HG03045 (cell line): Measurements from ENCODE around the gene SLC45A2.
A peak's percentile ranks its signal among the peaks of the same experiment; 100 is the strongest.

ENCODE experiments used
- ATAC-seq: cut with Tn5 transposase; IDR thresholded peaks from one replicate; pipeline ENCODE4 v1.9.1; 2021; ENCODE audit warnings: mild to moderate bottlenecking, moderate library complexity; ENCODE audit not compliant: unreplicated experiment

Gene SLC45A2

DNA sequence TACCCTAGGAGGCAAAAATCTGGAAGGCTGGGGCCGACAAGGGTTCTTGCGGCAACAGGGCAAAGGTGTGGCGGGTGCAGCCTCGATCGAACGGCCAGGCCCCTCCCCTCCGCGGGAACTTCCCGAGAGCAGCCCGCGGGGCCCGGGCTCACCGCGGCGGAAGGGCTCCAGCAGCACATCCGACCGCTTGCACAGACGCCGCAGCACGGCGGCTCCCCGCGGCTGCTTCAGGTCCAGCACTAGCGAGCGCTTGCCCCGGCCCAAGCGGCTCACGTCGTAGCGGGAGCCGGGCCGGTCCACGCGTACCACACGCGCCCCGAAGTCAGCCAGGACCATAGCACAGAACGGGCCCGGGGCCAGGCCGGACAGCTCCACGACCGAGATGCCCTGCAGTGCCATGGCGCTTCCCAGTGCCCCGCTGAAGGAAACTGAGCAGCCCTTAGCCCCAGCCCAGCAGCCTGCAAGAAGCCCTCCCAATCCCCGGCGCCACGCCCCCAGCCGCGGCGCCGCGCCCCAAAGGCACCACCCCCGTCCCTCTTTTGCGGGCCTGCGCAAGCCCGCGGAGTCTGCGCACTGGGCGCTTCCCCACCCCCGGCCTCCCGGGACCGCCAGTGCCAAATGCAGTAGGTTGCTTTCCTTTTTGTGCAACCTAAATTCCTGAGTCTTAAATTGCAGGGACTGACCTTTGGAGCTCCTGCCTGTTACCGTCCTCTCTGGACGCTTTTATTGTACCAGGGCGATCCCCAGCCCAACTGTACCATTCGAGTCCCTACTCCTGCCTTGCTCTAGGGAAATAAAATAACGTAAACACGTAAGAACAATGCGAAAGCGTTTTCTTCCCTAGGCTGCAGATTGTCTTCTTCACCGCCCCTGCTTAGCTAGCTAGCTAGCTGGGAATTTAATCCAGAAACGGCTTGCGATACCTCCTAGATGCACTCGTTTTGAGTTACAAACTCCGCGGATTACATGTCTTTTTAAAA lies 23.4 kb upstream of the SLC45A2 start, which contains the start of gene AMACR:
TSS of gene AMACR (minus strand) at position 430 of the 980 bp plus-strand sequence. CDS start at position 399, 31 bp downstream.
- peak; percentile 90 for ATAC-seq

DNA sequence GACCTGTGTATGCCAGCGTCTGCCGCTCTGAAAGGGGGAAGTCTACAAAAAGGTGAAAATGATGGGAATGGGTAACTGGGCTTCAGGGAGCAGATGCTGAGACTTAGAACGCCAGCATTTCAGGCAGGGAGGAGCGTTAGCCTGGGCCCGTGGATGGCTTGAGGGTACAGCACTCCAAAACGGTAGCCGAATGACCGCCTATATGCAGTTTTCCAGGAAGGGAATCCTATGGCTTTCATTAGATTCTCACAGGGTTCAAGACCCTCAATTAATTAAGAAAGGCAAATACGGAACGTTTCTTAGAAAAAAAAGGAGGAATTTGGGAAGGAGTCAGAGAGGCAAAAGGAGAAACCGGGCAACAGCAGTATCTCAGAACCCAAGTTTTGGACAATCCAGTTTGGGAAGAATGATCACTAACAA lies 22.7 kb upstream of the SLC45A2 start:
- ATAC-seq, result no peak

DNA sequence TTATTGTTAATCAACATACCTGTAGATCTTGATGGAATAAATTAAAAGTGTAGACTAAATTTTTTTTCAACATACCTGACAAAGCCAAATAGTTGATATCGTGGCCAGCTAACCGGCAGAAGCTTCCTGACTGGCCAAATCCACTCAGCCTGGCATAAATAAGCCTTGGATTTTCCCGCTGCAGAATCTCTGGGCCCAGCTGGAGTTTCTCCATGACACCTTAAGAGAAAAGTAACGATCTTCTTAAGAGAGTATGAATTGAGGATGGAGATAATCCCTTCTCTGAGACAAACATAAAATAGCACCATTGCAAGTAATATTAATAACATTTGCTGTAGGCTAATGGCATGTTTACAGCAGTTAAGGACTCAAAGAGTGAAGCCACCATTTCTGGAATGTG lies 21.2 kb upstream of the SLC45A2 start:
- no peak for ATAC-seq

DNA sequence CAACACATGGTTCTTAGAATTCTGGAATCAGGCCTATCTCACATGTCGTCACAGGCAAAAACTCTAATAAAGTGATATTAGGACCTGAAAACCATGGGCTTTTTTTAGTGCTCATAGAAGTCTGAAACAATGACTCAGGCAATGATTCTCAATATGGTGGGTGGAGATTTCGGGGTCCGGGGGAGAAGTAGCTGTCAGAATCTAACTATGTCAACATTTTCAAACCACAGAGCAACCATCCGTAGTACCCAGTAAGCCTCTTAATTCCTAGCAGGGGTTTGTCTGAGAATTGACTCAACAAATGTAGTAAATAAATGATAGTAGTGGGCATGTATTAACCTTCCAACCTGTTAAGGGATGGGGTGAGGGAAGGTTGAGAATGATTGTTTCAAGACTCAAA lies 20.7 kb upstream of the SLC45A2 start:
- ATAC-seq, result no peak

DNA sequence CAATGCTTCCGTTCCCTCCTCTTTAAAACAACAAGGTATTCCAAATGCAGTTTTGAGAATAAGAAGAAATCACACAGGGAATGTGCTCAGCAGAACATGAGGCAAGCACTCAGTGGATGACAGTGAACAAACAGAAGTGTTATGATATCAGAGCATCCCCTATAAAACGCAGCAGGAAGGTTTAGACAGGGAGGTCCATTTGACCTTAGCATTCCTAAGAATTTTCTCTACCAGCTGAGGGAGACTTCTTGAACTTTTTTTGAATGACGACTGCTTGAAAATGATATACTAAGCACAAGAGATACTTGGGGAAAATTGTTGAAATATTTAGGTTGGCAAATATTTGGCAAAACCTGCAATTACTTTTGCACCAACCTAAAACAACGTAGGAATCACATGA lies 19.4 kb upstream of the SLC45A2 start:
- no peak for ATAC-seq

DNA sequence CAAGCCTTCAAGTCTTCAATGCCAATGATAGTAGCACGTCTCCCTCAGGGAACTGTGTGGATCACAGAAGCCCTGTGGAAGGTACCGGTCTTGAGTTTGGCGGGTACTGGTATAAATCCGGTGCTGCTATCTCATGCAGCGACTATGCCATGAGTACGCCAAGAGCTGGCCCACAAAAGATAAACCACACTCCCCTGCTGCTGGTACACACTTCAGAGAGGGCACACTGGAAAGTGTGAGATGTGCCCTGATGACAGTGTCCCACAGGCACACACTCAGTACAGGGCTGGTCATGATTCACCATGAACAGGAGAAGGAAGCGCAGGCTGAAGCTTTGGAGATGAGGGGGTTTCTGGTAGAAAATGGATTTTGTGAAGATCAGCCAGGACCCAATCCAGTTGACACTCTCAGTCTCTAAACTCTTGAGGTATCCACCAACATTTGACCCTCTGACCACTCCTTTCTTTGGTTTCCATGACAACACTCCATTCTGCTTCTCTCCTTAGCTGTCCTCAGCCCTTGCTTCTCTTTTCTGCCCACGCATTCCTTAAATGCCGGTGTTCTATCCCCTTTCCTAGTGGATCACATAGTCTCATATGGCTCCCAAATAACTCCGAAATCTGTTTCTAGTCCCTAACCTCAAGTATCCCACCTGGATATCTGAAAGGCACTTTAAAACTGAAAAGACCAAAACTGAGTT lies 18.3 kb upstream of the SLC45A2 start:
- ATAC-seq, result no peak

DNA sequence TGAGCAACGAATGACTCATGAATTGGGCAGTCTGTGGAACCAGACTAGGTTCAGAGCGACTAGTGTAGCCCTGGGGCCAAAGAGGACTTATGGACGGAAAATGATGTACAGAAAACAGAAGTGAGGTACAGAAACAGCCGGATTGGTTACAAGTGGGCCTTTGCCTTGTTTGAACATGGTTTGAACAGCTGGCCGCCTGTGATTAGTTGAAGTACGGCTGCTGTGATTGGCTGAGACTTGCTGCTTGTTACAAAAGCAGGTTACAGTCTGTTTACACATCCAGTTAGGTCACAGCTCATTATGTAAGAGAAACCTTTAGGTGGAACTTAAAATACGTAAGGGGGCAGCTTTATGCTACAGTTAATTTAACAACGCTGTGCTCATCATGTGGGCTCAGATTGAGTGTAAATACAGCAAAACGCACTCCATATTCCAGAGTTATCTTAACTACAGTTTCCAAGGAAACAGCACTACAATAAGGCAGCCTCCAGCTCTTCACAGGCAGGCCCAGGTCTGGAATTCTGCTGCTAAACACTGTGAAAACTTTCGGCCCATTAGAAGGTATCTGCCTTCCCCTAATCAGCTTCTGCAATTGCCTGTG lies 16.8 kb upstream of the SLC45A2 start:
- ATAC-seq, result no peak

DNA sequence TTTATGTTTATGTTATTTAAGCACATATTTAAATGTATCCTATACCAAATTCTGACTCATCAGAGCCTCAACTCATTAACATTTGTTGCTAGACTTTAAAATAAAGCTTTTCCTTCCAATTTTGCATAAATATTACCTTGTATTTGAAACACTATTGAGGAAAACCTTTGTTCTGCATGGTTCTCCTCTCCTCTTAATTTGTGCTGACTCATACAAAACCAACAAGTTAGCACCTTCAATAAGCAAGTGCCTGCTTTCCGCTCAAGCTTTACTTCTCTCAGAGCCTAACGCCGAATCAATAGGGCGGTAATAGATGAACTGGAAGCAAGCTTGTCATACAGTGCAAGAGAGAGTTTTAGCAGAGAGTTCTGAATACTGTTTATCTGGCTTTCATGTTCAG lies 15.5 kb upstream of the SLC45A2 start:
- no peak for ATAC-seq

DNA sequence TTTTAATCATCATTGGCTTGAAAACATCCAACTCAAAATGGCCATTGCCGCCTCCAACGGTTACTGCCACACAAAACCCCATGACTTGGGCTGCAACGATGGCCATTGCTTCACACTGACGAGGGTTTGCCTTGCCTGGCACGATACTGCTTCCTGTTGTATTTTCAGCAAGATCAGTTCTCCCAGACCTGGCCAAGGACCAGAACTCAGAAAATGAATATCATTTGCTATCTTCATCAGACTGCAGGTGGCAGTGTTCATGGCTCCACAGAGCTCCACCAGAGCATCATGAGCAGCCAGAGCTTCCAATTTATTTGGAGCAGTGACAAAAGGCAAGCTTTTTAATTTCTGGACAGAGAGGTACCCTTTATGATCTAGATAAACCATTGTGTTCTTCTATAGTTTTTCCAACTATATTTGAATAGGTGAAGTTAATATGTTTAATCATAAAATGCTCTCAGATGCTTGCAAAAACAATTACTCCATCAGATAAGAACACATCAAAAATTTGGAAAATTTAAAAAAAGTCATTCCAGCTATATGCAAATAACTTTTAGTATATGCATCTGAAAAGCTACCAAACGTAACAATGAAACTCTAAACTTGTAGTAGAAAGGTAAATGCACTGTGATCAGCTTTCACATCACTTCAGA lies 13.0 kb upstream of the SLC45A2 start:
- ATAC-seq, result no peak

DNA sequence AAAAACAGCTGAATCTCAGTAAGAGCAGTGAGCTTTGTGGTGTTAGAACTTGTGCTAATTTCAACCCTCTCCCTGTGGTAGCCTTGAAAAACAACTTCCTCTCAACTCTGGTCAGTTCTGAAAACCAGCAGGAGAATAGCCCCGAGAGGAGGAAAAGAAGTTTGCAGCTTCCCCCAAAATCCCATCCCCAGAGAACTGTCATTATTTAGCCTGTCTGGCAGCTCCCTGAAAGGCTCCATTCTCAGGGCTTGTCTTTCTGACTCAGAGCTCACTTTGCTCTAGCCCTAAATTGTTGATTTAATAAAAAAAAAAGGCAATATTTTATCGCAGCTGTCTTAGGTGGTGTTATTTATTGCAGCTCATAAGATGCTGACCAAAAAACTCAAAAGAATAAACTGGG lies 11.4 kb upstream of the SLC45A2 start:
- no peak for ATAC-seq

DNA sequence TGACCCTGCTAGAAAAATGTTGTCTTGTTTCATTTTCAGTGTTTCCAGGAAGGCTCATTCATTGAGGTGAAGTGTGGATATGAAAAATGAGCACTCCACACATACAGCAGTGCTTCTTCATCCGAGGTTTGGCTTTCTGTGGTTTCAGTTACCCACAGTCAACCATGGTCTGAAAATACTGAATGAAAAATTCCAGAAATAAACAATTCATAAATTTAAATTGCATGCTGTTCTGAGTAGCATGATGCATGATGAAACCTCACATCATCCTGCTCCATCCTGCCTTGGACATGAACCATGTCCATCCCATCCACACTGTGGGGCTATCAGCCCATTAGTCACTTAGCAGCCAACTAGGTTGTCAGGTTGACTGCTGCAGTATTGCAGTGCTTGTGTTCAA lies 10.4 kb upstream of the SLC45A2 start:
- no peak for ATAC-seq

DNA sequence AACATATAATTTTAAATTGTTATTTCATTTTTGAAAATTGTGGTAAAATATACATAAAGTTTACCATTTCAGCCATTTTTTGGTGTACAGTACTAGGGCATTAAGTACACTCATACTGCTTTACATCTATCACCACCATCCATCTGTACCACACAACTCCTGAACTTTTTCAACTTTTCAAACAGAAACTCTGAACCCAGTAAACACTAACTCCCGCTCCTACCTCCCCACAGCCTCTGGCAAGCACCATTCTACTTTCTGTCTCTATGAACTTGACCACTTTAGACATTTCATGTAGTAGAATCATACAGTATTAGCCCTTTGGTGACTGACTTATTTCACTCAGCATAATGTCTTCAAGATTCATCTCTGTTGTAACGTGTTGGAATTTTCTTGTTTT lies 8.4 kb upstream of the SLC45A2 start:
- ATAC-seq, result no peak

DNA sequence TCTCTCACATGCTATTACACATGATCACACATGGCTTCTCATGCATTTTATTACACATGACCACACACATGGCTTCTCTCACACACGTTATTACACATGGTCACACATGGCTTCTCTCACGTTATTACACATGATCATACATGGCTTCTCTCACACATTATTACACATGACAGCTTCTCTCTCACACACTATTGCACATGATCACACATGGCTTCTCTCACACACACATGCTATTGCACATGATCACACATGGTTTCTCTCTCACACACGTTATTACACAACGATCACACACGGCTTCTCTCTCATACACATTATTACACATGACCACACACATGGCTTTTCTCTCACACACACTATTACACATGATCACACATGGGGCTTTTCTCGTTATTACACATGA lies 954 bp upstream of the SLC45A2 start:
- no peak for ATAC-seq

DNA sequence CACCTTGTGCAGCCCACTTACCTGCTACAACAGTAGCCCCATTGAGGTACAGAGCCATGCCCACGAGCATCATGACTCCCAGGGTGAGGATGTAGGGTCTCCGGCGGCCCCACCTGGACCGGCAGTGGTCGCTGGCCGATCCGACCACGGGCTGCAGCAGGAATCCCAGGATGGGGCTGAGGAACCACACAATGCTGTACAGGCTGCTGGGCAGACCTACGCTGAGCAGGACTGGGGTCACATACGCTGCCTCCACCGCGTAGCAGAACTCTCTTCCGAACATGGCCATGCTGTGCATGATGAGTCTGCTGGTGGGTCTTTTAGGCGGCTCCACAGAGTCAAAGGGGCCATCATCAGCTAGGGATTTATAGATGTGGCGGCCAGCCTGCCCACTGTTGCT lies 315 bp downstream of the SLC45A2 start:
- no peak for ATAC-seq

DNA sequence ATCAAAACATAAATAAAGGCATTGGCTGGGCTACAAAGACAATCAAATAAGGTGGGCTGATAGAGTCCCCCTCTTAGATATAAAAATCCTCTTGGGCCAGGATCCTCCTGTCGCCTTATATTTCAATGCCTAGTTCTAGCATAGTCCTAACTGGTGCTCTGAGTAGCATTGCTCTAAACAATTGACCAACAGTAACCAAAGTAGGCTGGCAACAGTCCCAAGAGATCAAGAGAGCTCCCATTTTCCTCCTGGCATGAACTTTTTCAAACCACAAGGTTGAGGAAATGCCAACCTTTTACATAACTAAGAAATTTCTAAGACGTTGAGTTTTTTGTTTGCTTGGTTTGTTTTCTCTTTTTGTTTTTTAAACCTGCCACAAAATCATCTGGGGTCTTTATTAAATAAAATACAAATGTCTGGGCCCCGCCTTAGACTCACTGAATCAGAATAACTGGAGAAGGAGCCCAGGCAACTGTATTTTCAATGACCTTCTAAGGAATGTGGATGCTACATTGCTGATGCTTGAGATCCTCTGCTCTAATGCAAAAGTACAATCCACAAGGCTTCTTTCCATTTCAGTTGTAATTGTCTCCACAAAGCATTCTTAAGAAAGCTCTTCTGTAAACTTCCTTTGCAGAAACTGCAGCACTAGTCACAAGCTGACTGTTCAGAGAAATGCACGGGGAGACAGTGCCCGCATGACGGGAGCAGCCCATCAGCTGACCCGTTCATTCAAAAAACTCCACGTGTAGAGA lies 2.9 kb downstream of the SLC45A2 start:
- ATAC-seq, result no peak

DNA sequence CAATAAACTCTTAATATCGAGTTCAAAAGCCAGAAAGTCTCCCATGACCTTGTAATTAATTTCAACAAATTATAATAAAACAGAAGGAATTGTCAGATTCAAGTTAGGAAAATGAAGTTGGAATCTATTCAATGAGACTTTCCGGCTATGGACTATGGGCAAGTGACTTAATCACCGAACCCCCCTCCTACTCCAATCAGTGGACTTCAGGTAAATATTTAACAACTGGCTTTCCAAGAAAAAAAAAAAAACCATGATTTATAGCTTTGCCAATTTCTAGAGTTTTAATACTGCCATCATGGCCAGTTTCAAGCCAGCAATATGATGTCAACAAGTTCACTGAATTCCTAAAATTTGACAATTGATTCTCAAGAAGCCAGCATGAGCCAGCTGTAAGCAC lies 4.5 kb downstream of the SLC45A2 start:
- no peak for ATAC-seq

DNA sequence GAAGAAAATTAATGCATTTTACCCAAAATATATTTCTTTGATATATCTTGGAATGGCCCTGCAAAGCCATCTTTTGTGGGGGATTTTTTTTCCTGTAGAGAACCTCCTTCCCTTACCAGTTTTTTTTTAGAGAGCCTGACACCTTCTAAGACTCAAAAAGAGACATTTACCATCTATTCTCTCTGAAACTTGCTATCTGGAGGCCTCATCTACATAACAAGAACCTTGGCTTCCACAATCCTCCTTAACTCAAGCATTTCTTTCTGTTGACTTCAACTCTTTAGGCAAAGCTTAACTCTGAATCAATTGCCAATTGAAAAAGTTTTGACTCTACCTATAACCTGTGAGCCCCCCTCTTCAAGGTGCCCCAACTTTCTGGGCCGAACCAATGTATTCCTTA lies 6.2 kb downstream of the SLC45A2 start:
- no peak for ATAC-seq

DNA sequence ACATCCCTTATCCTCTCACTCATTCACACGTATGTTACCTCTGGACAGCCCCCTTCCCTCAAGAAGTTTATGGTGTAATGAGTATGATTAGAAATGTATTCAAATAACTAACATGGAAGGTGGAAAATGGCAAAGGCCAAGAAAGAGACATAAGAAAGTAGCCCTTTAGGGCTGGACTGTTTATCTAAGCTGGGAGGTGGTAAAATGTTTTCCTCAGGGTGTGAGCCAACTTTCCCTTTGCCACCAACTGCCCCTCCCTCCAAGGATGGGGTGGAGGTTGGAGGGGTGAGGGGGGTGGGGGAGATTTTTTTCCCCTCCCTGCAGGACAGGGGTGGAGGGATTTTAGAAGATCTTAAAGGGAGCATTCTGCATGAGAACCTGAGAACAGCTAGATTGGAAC lies 8.2 kb downstream of the SLC45A2 start:
- ATAC-seq, result no peak

DNA sequence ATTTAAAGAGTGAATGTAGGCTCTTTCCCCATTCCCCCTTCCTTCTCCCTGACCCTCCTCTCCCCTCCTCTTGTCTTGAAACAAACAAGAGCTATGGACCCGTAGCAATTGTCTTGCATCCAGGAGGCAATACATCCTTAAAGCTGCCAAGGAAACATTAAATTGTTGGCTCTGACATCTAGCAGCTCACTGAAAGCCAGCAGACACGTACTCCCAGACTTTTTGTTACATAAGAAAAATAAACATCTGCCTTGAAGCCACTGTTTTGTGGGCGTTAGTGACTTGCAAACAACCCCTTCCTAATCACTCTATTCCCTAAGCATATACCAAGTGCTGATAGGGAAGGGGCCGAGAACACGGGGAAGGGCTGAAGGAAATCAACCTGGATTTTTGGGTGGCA lies 8.6 kb downstream of the SLC45A2 start:
- no peak for ATAC-seq

DNA sequence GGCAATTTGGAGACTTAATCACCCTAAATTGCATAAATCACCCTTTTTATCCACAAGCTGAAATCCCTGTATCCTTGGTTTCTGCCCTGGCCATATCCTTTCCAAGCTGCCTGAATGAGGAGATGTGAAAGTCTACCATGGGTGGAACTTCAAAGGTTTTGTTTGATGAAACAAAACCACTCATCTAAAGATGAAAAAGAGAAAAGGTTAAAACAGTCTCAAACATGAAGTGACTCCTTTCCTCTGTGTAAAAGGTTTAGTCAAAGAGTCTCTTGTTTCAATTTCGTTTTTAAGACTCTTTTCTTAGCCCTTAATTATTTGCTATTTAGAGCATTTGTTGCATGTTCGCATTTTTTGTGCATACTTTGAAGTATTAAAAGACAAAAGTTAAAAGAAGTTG lies 11.2 kb downstream of the SLC45A2 start:
- no peak for ATAC-seq
